Measurements from ENCODE around the gene RASGRP2. TPM values are rescaled to one million over a fixed set of nuclear protein-coding genes. Genes with fewer than 3 reads are reported as not detected.

RASGRP2 gene
- total RNA-seq, 1 experiment from 2014 or later: 26.9 TPM

DNA sequence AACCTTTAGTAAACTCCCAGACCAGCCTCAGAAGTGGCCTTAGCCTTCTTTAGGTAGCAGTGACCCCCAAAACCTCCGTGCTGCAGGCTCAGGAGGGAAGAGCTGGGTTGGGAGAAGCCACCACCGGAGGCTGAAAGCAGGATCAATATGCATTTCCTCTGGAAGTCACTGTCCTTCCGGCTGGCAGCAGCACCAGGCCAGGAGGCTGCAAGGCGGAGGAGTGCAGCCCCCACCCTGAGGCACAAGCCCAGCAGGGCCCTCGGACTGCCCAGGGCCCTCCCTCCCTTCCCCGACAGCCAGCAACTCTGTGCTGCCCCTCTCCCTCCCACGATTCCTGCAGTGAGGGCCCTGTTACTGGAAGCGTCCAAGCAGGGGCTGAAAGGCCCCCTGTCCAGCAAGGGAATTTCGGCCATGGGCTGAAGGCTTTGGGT, 17.7 kb downstream of the RASGRP2 start:
- no CpG with 5 or more reads among the region's 9 CpGs for WGBS (ENCODE audit: extremely low coverage, insufficient read length, low lambda C conversion rate)
- DNase-seq: peak; percentile 53
- Histone ChIP-seq H3K18ac (ENCODE audit: insufficient read length, low read depth, low read length) (peak overlapping the region; percentile 11), H2AFZ (ENCODE audit: low read length) (no peak overlapping the region), H3K27me3 (ENCODE audit: insufficient read depth, low read length) (peaks cover 10% of the 10 kb centered on the region; the same call in 1 of the 2 replicates), H3T11ph (ENCODE audit: low read length) (no peak overlapping the region), H4K8ac (replicated peaks; ENCODE audit: insufficient read length, low read depth, low read length) (no peak overlapping the region), H3K14ac (ENCODE audit: insufficient read depth, low read length) (0 out of 2 replicates have a peak overlapping the region, but pooled peaks have one; percentile 73), H2BK15ac (ENCODE audit: low read depth, low read length) (no peak overlapping the region), H2BK120ac (ENCODE audit: low read depth, low read length, poor library complexity, severe bottlenecking) (no peak overlapping the region), H3K23ac (ENCODE audit: insufficient read length, low read depth, low read length) (no peak overlapping the region), H3K27ac (ENCODE audit: insufficient read length, low read depth, low read length) (no peak overlapping the region), H3K4me1 (ENCODE audit: insufficient read depth, low read length) (peaks cover 10% of the 10 kb centered on the region), H3K79me1 (ENCODE audit: insufficient read depth, low read depth, low read length, poor library complexity, severe bottlenecking) (no peaks in the 10 kb centered on the region), H3K23me2 (ENCODE audit: insufficient read length, low read depth, low read length, poor library complexity, severe bottlenecking) (no peaks in the 10 kb centered on the region), H2AK5ac (ENCODE audit: insufficient read length, low read length) (no peak overlapping the region), H4K20me1 (ENCODE audit: control insufficient read depth, insufficient read depth, insufficient read length) (no peaks in the 10 kb centered on the region), H3K79me2 (ENCODE audit: insufficient read depth, low read length) (no peaks in the 10 kb centered on the region), H2BK5ac (ENCODE audit: insufficient read length, low read length) (no peak overlapping the region), H3K4me2 (ENCODE audit: insufficient read depth, insufficient read length, low read length) (no peak overlapping the region), H4K91ac (ENCODE audit: insufficient read length, low read depth, low read length) (no peak overlapping the region), H3K9me3 (ENCODE audit: control insufficient read depth, low read depth, low read length) (no peaks in the 10 kb centered on the region), H4K5ac (ENCODE audit: insufficient read length, low read depth, low read length) (no peak overlapping the region), H2BK12ac (ENCODE audit: insufficient read length, low read depth, low read length) (no peak overlapping the region), H3K4ac (ENCODE audit: low read depth, low read length) (no peak overlapping the region), H3K9ac (ENCODE audit: extremely low read depth, insufficient read length, low read length) (no peak overlapping the region), H2BK20ac (ENCODE audit: low read depth, low read length, poor library complexity, severe bottlenecking) (no peak overlapping the region), H3K56ac (ENCODE audit: insufficient read length, low read depth, low read length) (no peak overlapping the region)
- no peak for TF ChIP-seq CTCF (conservative IDR thresholded peaks at IDR 0.05)
- H3K27ac Mint-ChIP-seq: peak overlapping the region in 1 of 3 experiments; percentile 72; a peak in 1 of 7 replicates
- H3K27me3 Mint-ChIP-seq (ENCODE audit: low read depth): peaks cover 34% of the 10 kb centered on the region
- no peaks in the 10 kb centered on the region for H3K9me3 Mint-ChIP-seq
- H3K4me1 Mint-ChIP-seq: peaks cover 34 to 51% of the 10 kb centered on the region in 2 experiments
- H3K36me3 Mint-ChIP-seq (ENCODE audit: insufficient read depth in 1 of 3, low read depth in 3 of 3): peaks cover 4 to 10% (median 8%) of the 10 kb centered on the region in 3 experiments; a peak in 6 of 7 replicates
- H3K4me3 Mint-ChIP-seq: peak overlapping the region in 1 of 2 experiments; percentile 68; a peak in 2 of 5 replicates
